Esophagus muscularis mucosa (tissue), 4 donors: ENCODE data around the gene COG3. TPM values are rescaled to one million over a fixed set of nuclear protein-coding genes. Genes with fewer than 3 reads are reported as not detected.

Experiments
- DNase-seq: peaks from one replicate; pipeline ENCODE4 v3.0.0-alpha.2; 2017; ENCODE audit errors: extremely low spot score
- H3K27ac ChIP-seq, 4 donors: fragments of 200-600 bp; sonication (generic); replicated peaks in 1 of 4; 1 replicate in 3 of 4; 2 replicates in 1 of 4; pipeline ENCODE4 v1.5.1; 2016 to 2019; ENCODE audit warnings: mild to moderate bottlenecking in 1 of 4
- H3K27me3 ChIP-seq, 4 donors: fragments of 200-600 bp; sonication (generic); one replicate each; pipeline versions ENCODE4 v1.5.1 to v1.6.0; 2016 to 2019
- H3K36me3 ChIP-seq, 4 donors: fragments of 200-600 bp; sonication (generic); one replicate each; pipeline ENCODE4 v1.5.1; 2016 to 2019
- H3K4me1 ChIP-seq, 4 donors: fragments of 200-600 bp; sonication (generic); one replicate each; pipeline ENCODE4 v1.5.1; 2016 to 2019
- H3K4me3 ChIP-seq, 4 donors: fragments of 200-600 bp; sonication (generic); 1 replicate in 2 of 4; 2 replicates in 2 of 4; pipeline ENCODE4 v1.5.1; 2016 to 2019; ENCODE audit warnings: mild to moderate bottlenecking in 4 of 4, moderate library complexity in 1 of 4
- H3K9me3 ChIP-seq, 4 donors: fragments of 200-600 bp; sonication (generic); 1 replicate in 3 of 4; 2 replicates in 1 of 4; pipeline ENCODE4 v1.5.1; 2016 to 2019
- EP300 ChIP-seq: sonication (generic); formaldehyde crosslinking; IDR thresholded peaks from one replicate; pipeline ENCODE4 v1.6.1; 2017; ENCODE audit warnings: antibody characterized with exemption
- POLR2A ChIP-seq: fragments of 450-650 bp; IDR thresholded peaks from one replicate; pipeline ENCODE4 v1.6.1; 2017; ENCODE audit warnings: antibody characterized with exemption, moderate library complexity, mild to moderate bottlenecking, low read depth
- POLR2AphosphoS5 ChIP-seq, 2 donors: sonication (generic); formaldehyde crosslinking; IDR thresholded peaks; one replicate each; pipeline ENCODE4 v1.6.1; 2017; ENCODE audit warnings: antibody characterized with exemption in 2 of 2
- WGBS: methylation state at CpG from one replicate; pipeline ENCODE4 v1.1.5; 2018; 5-methylcytosine and 5-hydroxymethylcytosine counted together
- intact Hi-C: fragments of 100-400 bp; cut with DNase I; formaldehyde crosslinking; loops from one replicate; pipeline ENCODE4 v1.15.1; 2023
- total RNA-seq, 4 donors: library from RNA; depleted of rRNA; stranded (reverse); fragments of >200 nt; gene quantifications; one replicate each; pipeline versions ENCODE4 v1.1.0 to v1.2.1, GENCODE V29; 2016
- TF ChIP-seq, protein P1 (sequence below), 3 experiments: fragments of 200-600 bp in 2 of 3; fragments of 450-650 bp in 1 of 3; sonication (generic) in 2 of 3; IDR thresholded peaks; one replicate each; pipeline ENCODE4 v1.5.1; 2017 to 2019; ENCODE audit warnings: antibody characterized with exemption in 3 of 3, mild to moderate bottlenecking in 2 of 3, moderate library complexity in 1 of 3

The COG3 gene
- total RNA-seq, 4 donors from 2014 or later: 17.7 to 28.2 (median 21.3) TPM

DNA sequence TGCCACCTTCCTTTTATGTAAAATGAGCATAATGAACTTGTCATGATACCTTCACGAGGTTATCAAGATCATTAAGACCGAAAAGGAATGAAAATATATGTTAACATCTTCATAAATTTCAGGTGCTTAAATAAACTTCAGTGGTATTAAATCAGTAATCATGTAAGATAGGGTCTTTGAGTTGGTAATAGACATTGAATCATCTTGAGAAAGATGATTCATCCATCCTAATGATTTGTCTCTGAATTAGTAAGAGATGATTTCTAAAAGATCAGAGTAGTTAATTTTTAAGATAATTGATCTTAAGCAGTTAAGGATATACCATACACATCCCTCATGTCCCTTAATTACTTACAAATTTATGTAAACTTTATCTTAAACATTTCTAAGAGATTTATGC, 52.0 kb downstream of the COG3 start:
- WGBS: 77% methylated on average over 2 of the region's 2 CpGs
- Histone ChIP-seq H3K9me3 (no peaks in the 10 kb centered on the region), H3K27ac (no peak overlapping the region), H3K27me3 (no peaks in the 10 kb centered on the region), H3K36me3 (peaks cover 37 to 89% (median 78%) of the 10 kb centered on the region in 4 donors), H3K4me1 (peaks cover 0 to 5% (median 1%) of the 10 kb centered on the region in 4 donors), H3K4me3 (no peak overlapping the region)
- DNase-seq: no peak
- TF ChIP-seq EP300 (no peak), POLR2AphosphoS5 (IDR thresholded peaks at IDR 0.05) (no peak), POLR2A (no peak)
- TF ChIP-seq, protein P1, sequence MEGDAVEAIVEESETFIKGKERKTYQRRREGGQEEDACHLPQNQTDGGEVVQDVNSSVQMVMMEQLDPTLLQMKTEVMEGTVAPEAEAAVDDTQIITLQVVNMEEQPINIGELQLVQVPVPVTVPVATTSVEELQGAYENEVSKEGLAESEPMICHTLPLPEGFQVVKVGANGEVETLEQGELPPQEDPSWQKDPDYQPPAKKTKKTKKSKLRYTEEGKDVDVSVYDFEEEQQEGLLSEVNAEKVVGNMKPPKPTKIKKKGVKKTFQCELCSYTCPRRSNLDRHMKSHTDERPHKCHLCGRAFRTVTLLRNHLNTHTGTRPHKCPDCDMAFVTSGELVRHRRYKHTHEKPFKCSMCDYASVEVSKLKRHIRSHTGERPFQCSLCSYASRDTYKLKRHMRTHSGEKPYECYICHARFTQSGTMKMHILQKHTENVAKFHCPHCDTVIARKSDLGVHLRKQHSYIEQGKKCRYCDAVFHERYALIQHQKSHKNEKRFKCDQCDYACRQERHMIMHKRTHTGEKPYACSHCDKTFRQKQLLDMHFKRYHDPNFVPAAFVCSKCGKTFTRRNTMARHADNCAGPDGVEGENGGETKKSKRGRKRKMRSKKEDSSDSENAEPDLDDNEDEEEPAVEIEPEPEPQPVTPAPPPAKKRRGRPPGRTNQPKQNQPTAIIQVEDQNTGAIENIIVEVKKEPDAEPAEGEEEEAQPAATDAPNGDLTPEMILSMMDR (IDR thresholded peaks at IDR 0.05): no peak
- intact Hi-C loops: loop anchor here (10.0 kb wide), 1 partner anchor 648 kb away; no protein-coding TSS in a partner anchor

DNA sequence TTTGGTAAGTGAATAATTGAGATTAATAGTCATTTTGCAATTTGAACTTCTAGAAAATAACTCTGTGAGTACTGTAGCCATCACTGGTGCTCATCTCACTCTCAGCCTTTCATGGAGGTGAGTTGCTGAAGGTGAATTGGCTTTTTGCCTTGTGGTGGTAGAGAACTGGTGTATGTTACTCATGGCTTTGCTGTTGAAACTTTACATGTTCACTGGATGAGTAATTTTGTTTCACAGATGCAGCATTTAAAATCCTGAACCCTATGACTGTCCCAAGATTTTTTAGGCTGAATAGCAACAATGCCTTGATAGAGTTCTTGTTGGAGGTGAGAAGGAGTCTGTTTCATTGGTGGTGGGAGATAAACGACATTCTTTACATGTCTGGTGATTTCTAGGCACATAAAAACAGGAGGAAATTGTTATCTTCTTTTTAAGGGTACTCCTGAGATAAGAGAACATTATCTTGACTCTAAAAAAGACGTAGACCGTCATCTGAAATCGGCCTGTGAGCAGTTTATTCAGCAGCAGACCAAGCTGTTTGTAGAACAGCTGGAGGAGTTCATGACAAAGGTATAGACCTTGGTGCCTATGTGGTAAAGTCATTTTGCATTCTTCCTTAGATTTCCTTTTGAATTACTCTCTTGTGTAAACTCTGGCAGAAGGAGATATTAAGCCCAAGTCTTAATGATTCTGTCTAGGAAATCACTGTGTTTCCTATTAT, 53.9 kb downstream of the COG3 start:
- DNase-seq: no peak
- H3K36me3 ChIP-seq: peaks cover 27 to 76% (median 71%) of the 10 kb centered on the region in 4 donors
- intact Hi-C loops: loop anchor here (10.0 kb wide), 1 partner anchor 646 kb away; no protein-coding TSS in a partner anchor
- no peak overlapping the region for H3K27ac ChIP-seq
- H3K27me3 ChIP-seq: no peaks in the 10 kb centered on the region
- no peak overlapping the region for H3K4me3 ChIP-seq
- TF ChIP-seq POLR2AphosphoS5 (IDR thresholded peaks at IDR 0.05): no peak
- no peaks in the 10 kb centered on the region for H3K9me3 ChIP-seq
- H3K4me1 ChIP-seq: no peaks in the 10 kb centered on the region
- WGBS: 85% methylated on average over 4 of the region's 4 CpGs

DNA sequence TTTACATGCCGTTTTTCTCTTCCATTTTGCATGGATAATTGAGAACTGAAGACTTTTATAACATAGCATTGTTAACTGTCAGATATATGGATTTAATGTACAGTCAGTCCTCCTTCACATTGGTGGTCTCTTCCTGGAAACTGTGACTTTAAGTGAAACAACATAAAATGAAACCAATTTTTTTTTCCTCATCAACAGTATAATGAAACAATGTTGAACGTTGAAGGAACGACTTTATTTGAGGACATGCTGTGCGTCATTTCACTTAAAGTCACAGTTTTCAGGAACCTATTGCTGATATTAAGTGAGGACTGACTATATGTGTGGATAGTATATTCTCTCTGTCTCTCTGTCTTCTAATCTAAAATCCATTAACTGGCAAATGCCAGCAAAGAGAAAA, 54.8 kb downstream of the COG3 start:
- Histone ChIP-seq H3K27ac (no peak overlapping the region), H3K36me3 (peaks cover 27 to 78% (median 63%) of the 10 kb centered on the region in 4 donors), H3K4me3 (no peak overlapping the region), H3K4me1 (no peaks in the 10 kb centered on the region), H3K9me3 (no peaks in the 10 kb centered on the region), H3K27me3 (no peaks in the 10 kb centered on the region)
- no peak for DNase-seq
- 93% methylated on average over 4 of the region's 4 CpGs for WGBS
- TF ChIP-seq, protein P1 (IDR thresholded peaks at IDR 0.05): no peak
- TF ChIP-seq POLR2A (no peak), EP300 (no peak), POLR2AphosphoS5 (IDR thresholded peaks at IDR 0.05) (no peak)
- intact Hi-C loops: loop anchor here (10.0 kb wide), 1 partner anchor 645 kb away; no protein-coding TSS in a partner anchor

DNA sequence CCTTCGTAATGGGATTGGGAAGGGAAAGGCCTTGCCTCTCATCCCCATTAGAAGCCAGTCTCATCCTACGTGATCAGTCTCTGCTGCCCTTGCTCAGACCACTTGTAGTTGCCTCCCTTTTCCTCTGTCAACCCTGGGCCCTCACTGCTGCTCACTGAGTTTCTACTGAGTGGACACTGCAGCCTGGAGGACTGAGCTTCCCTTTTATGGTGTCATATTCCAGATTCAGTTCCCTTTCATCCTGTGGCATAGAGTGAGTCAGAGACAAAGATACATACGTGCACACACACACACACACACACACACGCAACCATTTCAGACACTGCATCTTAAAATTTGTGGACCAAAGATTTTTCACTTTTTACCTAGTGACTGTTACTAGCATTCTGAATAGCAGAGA, 56.6 kb downstream of the COG3 start:
- Histone ChIP-seq H3K36me3 (peaks cover 22 to 72% (median 55%) of the 10 kb centered on the region in 4 donors), H3K27ac (no peak overlapping the region), H3K9me3 (no peaks in the 10 kb centered on the region), H3K4me1 (no peaks in the 10 kb centered on the region), H3K4me3 (no peak overlapping the region), H3K27me3 (no peaks in the 10 kb centered on the region)
- TF ChIP-seq EP300 (no peak), POLR2AphosphoS5 (IDR thresholded peaks at IDR 0.05) (no peak), POLR2A (no peak)
- TF ChIP-seq, protein P1 (IDR thresholded peaks at IDR 0.05): no peak
- no peak for DNase-seq
- WGBS: 81% methylated on average over 4 of the region's 4 CpGs
- intact Hi-C loops: no loop called here

DNA sequence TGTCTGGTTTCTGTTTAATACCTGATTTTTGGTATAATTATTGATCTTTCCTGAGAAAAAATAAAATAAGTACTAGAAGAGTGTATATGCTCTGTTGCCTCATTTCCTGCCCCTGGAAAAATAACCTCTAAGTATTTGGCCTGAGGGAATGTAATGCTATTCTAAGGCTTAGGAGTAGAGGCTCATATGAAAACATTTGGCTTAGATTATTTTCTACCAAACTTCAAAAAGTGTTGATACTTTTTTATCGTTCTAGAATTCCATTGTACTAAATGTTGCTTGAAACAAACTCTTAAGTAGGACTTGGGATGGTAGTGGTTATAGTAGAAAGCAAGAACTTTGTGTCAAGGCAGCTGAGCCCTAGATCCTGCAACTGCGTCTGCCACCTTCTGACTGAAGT, 57.8 kb downstream of the COG3 start:
- 81% methylated on average over 2 of the region's 2 CpGs for WGBS
- intact Hi-C loops: no loop called here
- Histone ChIP-seq H3K36me3 (peaks cover 22 to 71% (median 48%) of the 10 kb centered on the region in 4 donors), H3K9me3 (no peaks in the 10 kb centered on the region), H3K27me3 (no peaks in the 10 kb centered on the region), H3K4me3 (no peak overlapping the region), H3K4me1 (peaks cover 0 to 4% (median 2%) of the 10 kb centered on the region in 4 donors), H3K27ac (no peak overlapping the region)
- TF ChIP-seq POLR2AphosphoS5 (IDR thresholded peaks at IDR 0.05) (no peak), POLR2A (no peak), EP300 (no peak)
- TF ChIP-seq, protein P1 (IDR thresholded peaks at IDR 0.05): no peak
- DNase-seq: no peak
